Epithelial cell of alveolus of lung (primary cell): ENCODE results near the gene IMPG1. TPM values are rescaled to one million over a fixed set of nuclear protein-coding genes. Genes with fewer than 3 reads are reported as not detected.

Source experiments
- total RNA-seq: library from RNA; depleted of rRNA; stranded (reverse); fragments of >200 nt; gene quantifications from 2 replicates; pipeline ENCODE4 v1.2.1, GENCODE V29; 2015

Gene IMPG1
- total RNA-seq: 0.26 TPM in 1 of 2 replicates, not detected in the other

GRCh38 chr6:76072562-76072961, at the start of gene IMPG1:
Gene IMPG1, minus strand, starts transcription at chr6:76072662. Its CDS starts 174 bp downstream, at chr6:76072488.

